GM18861 (cell line): ENCODE data around the gene GDNF.

Experiments used
- ATAC-seq: cut with Tn5 transposase; IDR thresholded peaks from one replicate; pipeline ENCODE4 v1.9.1; 2021; ENCODE audit not compliant: unreplicated experiment

Gene GDNF

GRCh38 chr5:37849641-37850040, 9.8 kb upstream of the GDNF start:
- ATAC-seq, result no peak

- ATAC-seq, result peak; percentile 78
Observed at GRCh38 chr5:37847978-37848425, 8.2 kb upstream of the GDNF start.

GRCh38 chr5:37846786-37847310, 7.0 kb upstream of the GDNF start:
- ATAC-seq, result no peak

- no peak for ATAC-seq
Observed at GRCh38 chr5:37844009-37844408, 4.2 kb upstream of the GDNF start.

- ATAC-seq, result no peak
Observed at GRCh38 chr5:37842048-37842447, 2.2 kb upstream of the GDNF start.

- no peak for ATAC-seq
Observed at GRCh38 chr5:37841203-37841602, 1.4 kb upstream of the GDNF start.

- no peak for ATAC-seq
Observed at GRCh38 chr5:37840053-37841034, 503 bp upstream of the GDNF start.

- no peak for ATAC-seq
Observed at GRCh38 chr5:37838933-37839341, 904 bp downstream of the GDNF start.

- ATAC-seq, result no peak
Observed at GRCh38 chr5:37838152-37838932, 1.5 kb downstream of the GDNF start.

GRCh38 chr5:37837414-37838032, 2.3 kb downstream of the GDNF start:
- peak; percentile 43 for ATAC-seq

- ATAC-seq, result no peak
Observed at GRCh38 chr5:37836592-37837413, 3.0 kb downstream of the GDNF start.

- no peak for ATAC-seq
Observed at GRCh38 chr5:37836235-37836591, 3.6 kb downstream of the GDNF start.

- ATAC-seq, result no peak
Observed at GRCh38 chr5:37835380-37835973, 4.4 kb downstream of the GDNF start.

GRCh38 chr5:37834542-37835379, 5.1 kb downstream of the GDNF start:
- ATAC-seq, result no peak

GRCh38 chr5:37833990-37834389, 5.9 kb downstream of the GDNF start:
- no peak for ATAC-seq

- ATAC-seq, result no peak
Observed at GRCh38 chr5:37831821-37832534, 7.9 kb downstream of the GDNF start.

- no peak for ATAC-seq
Observed at GRCh38 chr5:37830348-37830747, 9.5 kb downstream of the GDNF start.

GRCh38 chr5:37825334-37825915, 14.4 kb downstream of the GDNF start:
- ATAC-seq, result no peak
